AG09319 (cell line): ENCODE data around the gene FAM50A.

ENCODE experiments used
- DNase-seq: peaks from one replicate; pipeline ENCODE4 v3.0.0-alpha.2; 2010; ENCODE audit warnings: low read depth; ENCODE audit errors: extremely low read depth
- TF ChIP-seq, protein P1 (sequence below): IDR thresholded peaks from 2 replicates; pipeline ENCODE4 v1.5.1; 2011; ENCODE audit warnings: low read depth, mild to moderate bottlenecking, inconsistent platforms, low read length, moderate library complexity

Gene FAM50A

GRCh38 chrX:154436374-154436982 lies 7.5 kb upstream of the FAM50A start:
- TF ChIP-seq, protein P1, sequence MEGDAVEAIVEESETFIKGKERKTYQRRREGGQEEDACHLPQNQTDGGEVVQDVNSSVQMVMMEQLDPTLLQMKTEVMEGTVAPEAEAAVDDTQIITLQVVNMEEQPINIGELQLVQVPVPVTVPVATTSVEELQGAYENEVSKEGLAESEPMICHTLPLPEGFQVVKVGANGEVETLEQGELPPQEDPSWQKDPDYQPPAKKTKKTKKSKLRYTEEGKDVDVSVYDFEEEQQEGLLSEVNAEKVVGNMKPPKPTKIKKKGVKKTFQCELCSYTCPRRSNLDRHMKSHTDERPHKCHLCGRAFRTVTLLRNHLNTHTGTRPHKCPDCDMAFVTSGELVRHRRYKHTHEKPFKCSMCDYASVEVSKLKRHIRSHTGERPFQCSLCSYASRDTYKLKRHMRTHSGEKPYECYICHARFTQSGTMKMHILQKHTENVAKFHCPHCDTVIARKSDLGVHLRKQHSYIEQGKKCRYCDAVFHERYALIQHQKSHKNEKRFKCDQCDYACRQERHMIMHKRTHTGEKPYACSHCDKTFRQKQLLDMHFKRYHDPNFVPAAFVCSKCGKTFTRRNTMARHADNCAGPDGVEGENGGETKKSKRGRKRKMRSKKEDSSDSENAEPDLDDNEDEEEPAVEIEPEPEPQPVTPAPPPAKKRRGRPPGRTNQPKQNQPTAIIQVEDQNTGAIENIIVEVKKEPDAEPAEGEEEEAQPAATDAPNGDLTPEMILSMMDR: no peak
- no peak for DNase-seq

DNA sequence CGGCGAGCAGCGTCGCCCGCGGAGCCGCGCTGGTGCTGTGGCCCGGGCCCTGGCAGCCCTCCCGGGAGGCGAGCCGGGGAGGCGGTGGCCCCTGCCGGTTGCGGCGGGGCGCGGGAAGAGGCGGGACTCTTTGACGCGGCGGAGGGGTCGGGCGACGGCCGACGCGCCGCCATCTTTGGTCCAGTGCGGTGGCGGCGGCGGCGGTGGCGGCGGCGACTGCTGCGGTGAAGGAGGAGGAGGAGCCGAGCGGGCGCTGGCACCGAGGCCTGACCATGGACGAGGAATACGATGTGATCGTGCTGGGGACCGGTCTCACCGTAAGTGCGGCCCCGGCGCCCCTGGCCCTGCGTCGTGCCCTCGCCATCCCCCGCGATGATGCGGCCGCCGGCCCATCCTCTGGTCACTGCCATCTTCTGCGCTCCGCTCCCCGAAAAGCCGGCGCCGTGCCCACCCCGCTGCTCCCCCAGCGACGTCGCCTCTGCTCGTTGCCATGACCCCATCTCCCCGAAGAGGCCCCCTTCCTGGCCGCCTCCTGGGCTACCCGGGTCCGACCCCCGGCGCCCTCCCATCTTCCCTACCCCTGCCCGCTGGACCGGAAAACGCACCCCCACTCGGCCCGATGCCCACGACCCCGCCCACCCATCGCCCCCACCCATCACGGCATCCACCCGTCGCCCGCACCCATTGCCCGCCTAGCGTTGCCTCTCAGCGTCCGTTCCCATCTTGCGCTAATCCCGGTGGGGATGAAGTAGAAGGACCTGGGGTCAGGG lies 6.8 kb upstream of the FAM50A start, which contains the start of gene GDI1:
Gene GDI1, plus strand, starts transcription at position 172 of the 770 bp plus-strand sequence. Its CDS starts 101 bp downstream, at position 273.
- DNase-seq: no peak
- TF ChIP-seq, protein P1: no peak

DNA sequence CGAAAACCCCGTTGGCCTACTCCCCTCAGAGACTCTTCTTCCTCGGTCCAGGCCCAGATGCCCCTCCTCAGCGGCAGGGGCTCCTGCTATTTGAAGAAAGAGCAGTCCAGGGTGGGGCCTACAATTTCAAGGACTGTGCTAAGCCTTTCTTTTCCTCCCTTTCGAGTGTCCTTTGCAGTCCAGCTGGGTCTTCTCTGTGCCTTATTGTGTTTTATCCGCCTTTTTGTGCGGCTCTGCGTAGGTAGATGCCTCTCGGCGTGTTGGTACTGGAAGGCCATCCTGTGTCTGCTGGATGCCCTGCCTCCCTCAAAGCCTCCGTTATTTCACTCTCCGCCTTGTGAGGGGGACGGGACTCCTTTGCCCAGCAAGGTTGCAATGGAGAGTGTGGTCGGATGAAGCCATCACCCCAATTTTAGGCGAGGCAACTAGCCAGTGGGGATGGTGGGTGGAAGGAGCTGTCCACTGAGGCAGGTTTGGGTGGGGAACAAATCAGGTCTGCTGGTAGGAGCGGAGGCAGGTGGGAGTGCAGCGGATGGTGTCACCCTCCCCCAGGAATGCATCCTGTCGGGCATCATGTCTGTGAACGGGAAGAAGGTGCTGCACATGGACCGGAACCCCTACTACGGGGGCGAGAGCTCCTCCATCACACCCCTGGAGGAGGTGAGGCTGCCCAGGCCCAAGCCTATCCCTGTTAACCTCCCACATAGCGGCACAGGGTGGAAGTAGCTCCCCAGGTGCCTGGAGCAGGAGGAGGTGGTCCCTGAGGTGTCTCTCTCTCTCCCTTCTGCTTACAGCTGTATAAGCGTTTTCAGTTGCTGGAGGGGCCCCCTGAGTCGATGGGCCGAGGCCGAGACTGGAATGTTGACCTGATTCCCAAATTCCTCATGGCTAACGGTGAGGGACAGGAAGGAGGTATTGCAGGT lies 5.7 kb upstream of the FAM50A start:
- TF ChIP-seq, protein P1: no peak
- DNase-seq: no peak

- DNase-seq: no peak
- TF ChIP-seq, protein P1: no peak
Measured at GRCh38 chrX:154439841-154440240, 4.1 kb upstream of the FAM50A start.

GRCh38 chrX:154440623-154441357 lies 3.2 kb upstream of the FAM50A start:
- TF ChIP-seq, protein P1: no peak
- DNase-seq: no peak

GRCh38 chrX:154441564-154441963 lies 2.4 kb upstream of the FAM50A start:
- DNase-seq: no peak
- TF ChIP-seq, protein P1: no peak
